Measurements from ENCODE around the gene ASCL1.

DNA sequence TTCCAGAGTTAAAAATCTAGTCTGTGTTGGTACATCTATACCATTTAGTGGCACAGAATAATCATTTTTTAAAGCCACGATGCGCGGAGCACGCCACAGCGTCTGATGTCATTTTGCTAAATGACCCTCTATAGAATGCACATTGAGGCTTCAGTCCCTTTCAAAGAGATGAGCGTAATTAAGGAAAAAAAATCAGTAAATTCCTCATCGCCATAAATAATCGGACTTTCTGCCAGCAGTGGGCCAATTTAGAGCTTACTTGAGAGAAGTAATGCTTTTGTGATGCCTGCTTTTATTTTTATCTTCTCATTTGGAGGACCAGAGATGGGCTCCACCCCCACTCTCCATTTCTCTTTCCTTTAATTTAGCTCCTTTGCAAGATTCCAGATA lies 4.0 kb downstream of the ASCL1 start:
- no peak for TF ChIP-seq HNRNPUL1 (IDR thresholded peaks at IDR 0.05; ENCODE audit: low read length)
- no peak for TF ChIP-seq TAF15 (IDR thresholded peaks at IDR 0.05; ENCODE audit: low read depth, low read length)
- TF ChIP-seq, protein P1, sequence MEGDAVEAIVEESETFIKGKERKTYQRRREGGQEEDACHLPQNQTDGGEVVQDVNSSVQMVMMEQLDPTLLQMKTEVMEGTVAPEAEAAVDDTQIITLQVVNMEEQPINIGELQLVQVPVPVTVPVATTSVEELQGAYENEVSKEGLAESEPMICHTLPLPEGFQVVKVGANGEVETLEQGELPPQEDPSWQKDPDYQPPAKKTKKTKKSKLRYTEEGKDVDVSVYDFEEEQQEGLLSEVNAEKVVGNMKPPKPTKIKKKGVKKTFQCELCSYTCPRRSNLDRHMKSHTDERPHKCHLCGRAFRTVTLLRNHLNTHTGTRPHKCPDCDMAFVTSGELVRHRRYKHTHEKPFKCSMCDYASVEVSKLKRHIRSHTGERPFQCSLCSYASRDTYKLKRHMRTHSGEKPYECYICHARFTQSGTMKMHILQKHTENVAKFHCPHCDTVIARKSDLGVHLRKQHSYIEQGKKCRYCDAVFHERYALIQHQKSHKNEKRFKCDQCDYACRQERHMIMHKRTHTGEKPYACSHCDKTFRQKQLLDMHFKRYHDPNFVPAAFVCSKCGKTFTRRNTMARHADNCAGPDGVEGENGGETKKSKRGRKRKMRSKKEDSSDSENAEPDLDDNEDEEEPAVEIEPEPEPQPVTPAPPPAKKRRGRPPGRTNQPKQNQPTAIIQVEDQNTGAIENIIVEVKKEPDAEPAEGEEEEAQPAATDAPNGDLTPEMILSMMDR (IDR thresholded peaks at IDR 0.05 in 2 of 3, conservative IDR thresholded peaks at IDR 0.05 in 1 of 3; ENCODE audit: insufficient read depth in 2 of 3, low read depth in 1 of 3, low read length in 3 of 3), result no peak
- no peak for TF ChIP-seq POLR2A (conservative IDR thresholded peaks at IDR 0.05)
- no peak for TF ChIP-seq ZNF124 (CRISPR knock-in tag; IDR thresholded peaks at IDR 0.05)
- no peak for TF ChIP-seq CSDE1 (IDR thresholded peaks at IDR 0.05)
- no peak for TF ChIP-seq SRSF9 (IDR thresholded peaks at IDR 0.05; ENCODE audit: borderline replicate concordance, low read depth, low read length)
- no peak for TF ChIP-seq BMI1 (IDR thresholded peaks at IDR 0.05; ENCODE audit: low read length)
- no peak for TF ChIP-seq TFAM (CRISPR knock-in tag; conservative IDR thresholded peaks at IDR 0.05)
- TF ChIP-seq, protein P2, sequence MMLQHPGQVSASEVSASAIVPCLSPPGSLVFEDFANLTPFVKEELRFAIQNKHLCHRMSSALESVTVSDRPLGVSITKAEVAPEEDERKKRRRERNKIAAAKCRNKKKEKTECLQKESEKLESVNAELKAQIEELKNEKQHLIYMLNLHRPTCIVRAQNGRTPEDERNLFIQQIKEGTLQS (IDR thresholded peaks at IDR 0.05), result no peak
- TF ChIP-seq, protein P2 (CRISPR knock-in tag; conservative IDR thresholded peaks at IDR 0.05), result no peak
